A172 (cell line): ENCODE data around the gene RAET1G. TPM values are rescaled to one million over a fixed set of nuclear protein-coding genes. Genes with fewer than 3 reads are reported as not detected.
"Not testable (repeated sequence)": the region's sequence is repeated elsewhere in the genome, so short reads cannot be mapped to it uniquely, and the experiment has no call there.

Experiments used
- DNase-seq: peaks from one replicate; pipeline ENCODE4 v3.0.0-alpha.2; 2015; ENCODE audit warnings: low spot score
- total RNA-seq: library from RNA; depleted of rRNA; stranded (reverse); fragments of >200 nt; shearing (Covaris generic); gene quantifications from 2 replicates; pipeline ENCODE4 v1.2.3, GENCODE V29; 2014

RAET1G gene
- total RNA-seq, 1 experiment from 2014 or later = 2.0 TPM

DNA sequence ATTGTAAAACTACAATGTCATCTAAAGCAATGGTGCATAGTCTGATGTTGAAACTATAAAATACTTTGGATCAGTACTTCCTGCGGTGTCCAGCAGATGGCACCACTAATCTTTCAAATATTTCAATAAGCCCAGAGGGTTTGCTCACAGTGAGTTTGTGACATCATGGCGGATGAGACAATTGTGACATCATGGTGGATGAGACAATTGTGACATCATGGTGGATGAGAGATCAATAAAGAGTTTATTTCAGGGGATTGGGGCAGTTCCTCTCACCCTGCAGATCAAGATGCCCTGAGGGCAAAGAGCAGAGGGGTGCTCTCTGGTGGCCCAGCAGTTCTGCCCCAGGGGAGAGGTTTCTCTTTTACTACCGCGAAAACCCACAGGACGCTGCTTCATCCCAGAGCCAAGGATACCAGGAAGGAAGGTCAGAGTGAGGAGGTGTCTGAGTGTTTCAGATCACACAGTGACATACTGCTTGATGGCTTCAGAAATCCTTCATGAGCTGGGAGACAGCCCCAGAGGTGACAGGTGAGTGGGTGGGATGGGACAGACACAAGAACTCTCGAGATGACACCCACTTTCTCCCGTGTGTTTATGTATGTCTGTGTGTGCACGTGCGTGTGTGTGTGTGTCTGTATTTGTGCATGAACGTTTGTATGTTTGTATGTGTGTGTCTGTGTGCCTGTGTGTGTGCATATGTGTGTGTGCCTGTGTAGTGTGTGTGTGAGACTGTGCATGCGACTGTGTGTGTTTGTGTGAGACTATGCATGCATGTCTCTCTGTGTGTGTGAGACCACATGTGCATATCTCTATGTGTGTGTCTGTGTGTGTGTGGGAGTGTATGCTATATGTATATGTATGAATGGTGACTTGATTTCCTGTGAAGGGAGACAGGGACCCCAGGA, 11.6 kb upstream of the RAET1G start:
- DNase-seq = peak; percentile 59

GRCh38 chr6:149933461-149933860, 10.5 kb upstream of the RAET1G start:
- DNase-seq = no peak

- no peak for DNase-seq
Observed at GRCh38 chr6:149933036-149933435, 10.1 kb upstream of the RAET1G start.

- DNase-seq = no peak
Observed at GRCh38 chr6:149931501-149931900, 8.6 kb upstream of the RAET1G start.

DNA sequence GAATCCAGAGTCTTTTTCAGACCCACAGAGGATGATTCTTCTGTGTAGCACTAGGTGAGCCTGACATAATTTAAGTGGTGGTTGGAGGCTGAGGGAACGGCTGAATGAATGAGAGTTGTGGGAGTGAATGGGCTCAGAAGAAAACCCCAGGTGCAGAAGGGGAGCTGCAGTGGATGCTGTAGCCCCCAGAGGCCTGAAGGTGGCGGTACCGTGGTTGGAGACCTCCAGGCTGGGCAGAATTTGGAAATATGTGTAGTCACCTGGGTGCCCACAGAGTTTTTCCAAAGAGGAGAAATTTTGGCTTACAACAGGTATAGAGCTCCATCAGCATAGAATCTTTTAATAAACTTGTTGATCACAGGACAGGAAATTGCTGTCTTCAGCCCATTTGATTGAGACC, 6.5 kb upstream of the RAET1G start:
- DNase-seq = no peak

- not testable (repeated sequence) for DNase-seq
Observed at GRCh38 chr6:149927025-149927424, 4.1 kb upstream of the RAET1G start.

DNA sequence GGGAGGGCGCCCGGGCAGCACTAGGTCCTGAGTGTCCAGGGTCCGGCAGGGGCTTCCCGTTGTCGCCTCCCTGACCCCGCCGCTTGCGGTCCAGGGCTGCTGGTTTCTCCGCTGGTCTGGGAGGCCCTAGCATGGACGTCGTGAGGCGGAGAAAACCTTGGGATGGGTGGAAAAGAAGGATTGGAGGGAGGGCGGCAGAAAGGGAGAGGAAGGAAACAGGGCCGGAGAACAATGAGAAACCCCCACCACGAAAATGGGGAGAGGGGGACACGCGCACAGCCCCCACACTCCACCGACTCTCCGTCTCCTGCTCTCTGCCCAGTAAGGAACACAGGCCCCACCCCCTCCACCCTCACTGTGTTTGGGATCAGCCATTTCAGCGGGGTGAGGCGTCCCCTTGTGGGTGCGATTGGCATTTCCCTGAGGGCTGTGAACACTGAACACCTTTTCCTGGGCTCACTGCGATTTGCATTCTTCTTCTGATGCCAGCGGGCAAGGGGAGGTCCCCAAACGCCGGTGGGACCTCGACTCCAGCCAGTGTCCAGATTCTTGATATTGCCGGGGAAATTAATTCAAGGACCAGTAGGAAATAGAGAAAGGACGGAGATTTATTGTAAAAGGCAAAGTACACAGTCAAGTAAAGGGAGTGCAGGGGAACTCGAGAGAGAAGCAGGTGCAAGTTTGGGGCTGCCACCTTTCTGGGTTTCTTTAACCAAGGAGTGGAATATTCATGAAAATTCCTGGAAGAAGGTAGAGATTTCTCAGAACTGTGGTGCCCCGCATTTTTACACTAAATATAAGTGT, 3.3 kb upstream of the RAET1G start:
- DNase-seq = peak; percentile 69

- no peak for DNase-seq
Observed at GRCh38 chr6:149925253-149925973, 2.5 kb upstream of the RAET1G start.

DNA sequence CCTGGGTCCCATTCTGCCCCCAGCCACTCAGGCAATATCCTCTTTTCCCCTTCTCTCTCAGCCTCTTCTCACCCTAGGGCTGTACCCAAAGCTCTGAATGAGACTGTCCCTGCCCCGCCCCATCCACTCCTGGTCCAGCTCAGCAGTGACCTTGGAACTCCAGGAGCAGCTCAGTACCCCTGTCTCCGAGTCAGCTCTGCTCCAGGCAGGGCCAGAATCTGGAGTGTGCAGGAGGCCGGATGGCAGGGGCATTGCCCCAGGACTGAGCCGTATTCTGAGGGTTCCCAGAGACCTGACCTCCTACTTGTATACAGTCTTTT, 2.0 kb upstream of the RAET1G start:
- DNase-seq = no peak

- no peak for DNase-seq
Observed at GRCh38 chr6:149924206-149924932, 1.4 kb upstream of the RAET1G start.

GRCh38 chr6:149923327-149923986, 536 bp upstream of the RAET1G start:
- DNase-seq = no peak

GRCh38 chr6:149922091-149922490, 830 bp downstream of the RAET1G start:
- DNase-seq = not testable (repeated sequence)

GRCh38 chr6:149921361-149921760, 1.6 kb downstream of the RAET1G start:
- DNase-seq = no peak

- DNase-seq = no peak
Observed at GRCh38 chr6:149919834-149920225, 3.1 kb downstream of the RAET1G start.

DNA sequence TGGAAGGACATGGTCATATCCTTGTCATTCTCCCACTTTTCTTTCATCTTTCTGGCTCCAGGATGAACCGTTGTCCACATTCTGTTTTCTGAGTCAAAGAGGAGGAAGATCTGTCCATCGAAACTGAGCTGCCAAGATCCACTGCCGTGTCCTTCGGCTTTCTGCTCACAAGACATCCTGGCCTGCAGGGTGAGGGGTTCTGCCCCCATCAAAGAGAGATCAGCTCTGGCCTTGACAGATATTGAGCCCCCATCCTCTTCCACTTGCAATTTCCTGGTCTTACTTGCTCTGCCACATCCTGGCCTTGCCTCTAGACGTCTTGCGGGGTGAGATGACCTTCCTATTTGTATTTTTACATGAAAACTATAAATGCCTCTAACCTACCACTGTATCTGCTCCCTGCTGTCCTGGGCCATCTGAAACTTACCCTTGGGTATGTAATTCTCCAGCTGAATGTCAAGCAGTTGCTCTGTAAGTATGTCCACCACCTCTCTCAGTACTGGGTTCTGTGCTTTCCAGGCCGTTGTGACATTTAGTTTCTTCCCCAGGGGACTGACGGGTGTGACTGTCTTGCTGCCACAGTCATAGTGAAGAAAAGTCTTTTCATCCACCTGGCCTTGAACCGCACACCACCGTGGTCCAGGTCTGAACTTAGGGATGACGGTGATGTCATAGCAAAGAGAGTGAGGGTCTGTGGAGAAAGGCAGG, 3.6 kb downstream of the RAET1G start:
- not testable (repeated sequence) for DNase-seq

DNA sequence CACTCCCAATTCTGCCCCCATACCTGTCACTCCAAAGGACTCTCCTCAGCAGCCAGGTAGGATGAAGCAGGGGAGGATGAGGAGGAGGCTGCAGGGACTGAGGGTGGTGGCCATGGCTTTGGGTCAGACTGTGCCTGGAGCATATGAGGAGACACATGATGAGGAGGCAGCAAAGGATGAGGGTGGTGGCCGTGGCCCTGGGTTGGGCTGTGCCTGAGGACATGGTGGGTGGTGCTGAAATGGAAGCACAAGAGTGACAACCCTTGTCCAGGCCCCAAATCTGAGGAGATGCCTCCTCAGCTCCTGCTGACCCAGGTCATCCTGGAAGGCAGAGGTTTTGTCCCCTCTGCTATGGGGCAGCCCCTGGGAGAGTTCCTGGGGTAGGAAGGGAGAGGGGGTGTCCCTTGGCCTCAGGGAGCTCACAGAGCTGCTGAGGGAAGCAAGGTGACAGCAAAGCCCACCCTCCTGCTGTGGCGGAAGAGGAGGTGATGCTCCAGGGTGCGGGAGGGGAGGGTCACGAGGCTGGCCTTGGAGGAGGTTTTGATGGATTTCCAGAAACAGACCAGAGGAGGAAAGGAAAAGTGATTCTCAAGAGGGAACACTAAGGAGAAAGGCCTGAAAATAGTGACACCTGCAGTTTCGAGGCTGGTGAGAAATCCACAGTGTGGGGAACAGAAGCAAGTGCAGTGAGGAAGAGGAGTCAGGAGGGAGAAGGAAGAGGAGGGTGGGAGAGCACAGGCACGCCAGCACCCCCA, 4.6 kb downstream of the RAET1G start:
- DNase-seq = no peak

DNA sequence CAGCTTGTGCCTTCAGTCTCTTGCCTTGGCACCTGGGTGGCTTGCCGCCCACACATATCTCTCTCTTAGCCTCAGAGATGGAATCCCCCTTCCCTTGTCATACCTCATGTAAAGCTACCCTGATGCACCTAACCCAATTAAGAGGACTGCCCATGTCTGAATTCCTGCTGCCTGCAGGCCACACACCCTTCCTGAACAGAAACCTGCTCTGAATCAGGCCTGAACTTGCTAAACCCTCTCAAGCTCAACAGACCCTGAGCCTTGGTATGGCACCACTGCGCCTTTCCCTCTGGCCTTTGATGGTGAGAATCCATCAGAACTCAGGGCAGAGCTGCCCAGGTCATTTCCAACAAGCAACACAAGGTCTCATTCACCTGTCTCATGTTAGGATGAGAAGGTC, 5.2 kb downstream of the RAET1G start:
- no peak for DNase-seq

DNA sequence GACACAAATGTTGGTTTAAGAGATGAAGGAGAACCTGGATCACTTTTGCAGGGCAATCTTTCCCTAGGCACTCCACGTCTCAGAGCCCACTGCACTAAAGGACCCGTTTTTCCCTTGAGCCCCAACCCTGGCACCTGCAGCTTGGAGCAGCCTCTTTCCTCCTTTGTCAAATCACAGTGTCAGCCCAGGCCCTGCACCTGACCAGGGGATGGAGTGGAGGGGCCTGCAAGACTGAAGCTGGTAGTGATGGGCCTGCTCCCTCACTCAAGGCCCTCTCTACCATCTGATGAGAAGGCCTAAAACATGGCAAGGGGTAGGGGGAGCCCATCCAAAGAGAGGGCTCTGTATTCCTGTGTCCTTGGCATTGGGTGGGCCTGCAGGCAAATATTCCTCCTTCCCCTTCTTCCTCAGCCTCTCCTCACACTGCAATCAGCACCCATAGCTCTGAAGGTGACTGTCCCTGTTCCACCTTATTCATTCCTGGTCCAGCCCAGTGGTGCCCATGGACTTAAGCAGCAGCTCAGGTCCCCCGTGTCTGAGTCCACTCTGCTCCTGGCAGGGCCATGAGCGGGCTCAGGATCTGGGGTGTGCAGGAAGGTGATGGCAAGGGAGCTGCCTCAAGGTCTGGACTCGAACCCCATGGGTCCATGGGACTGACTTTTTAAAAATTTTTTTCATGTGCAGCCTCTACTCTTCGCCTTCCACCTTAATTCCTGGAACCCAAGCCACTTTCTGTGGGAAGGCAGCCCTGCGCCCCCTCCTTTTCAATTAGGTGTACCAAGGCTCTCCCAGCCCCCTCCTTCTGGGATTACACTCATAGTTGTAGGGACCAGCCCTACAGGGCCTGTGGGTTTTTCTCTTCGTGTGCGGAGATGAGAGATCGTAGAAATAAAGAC, 6.7 kb downstream of the RAET1G start:
- DNase-seq = no peak
